GM12878 (cell line): Measurements from ENCODE around the gene IRX1. TPM values are rescaled to one million over a fixed set of nuclear protein-coding genes. Genes with fewer than 3 reads are reported as not detected.

Experiments used
- ATAC-seq: fragments of 200-7000 bp; cut with Tn5 transposase; 3 replicates; pipeline ENCODE4 v1.9.1; 2020; ENCODE audit warnings: mild to moderate bottlenecking, moderate library complexity
- BruUV-seq: library from RNA; stranded (reverse); fragments of 400-500 nt; replicated peaks from 2 replicates; lab custom pipeline; 2021; lab: Mats Ljungman, UMichigan
- CTCF ChIA-PET: fragments of 300-600 bp; sonication (Branson Sonifier 250); formaldehyde crosslinking; extraction: SDS; loops from one replicate; lab custom pipeline; 2021; ENCODE audit warnings: inconsistent platforms; lab: Yijun Ruan, JAX
- POLR2A ChIA-PET: fragments of 350-600 bp; formaldehyde crosslinking; extraction: SDS; loops from one replicate; lab custom pipeline; 2021; ENCODE audit warnings: inconsistent platforms; lab: Charles Lee
- RAD21 ChIA-PET: fragments of 300-600 bp; sonication (Branson Sonifier 250); formaldehyde crosslinking; loops from one replicate; lab custom pipeline; 2023; ENCODE audit warnings: antibody characterized with exemption; ENCODE audit not compliant: unreplicated experiment; lab: Charles Lee
- SMC1A ChIA-PET: fragments of 300-600 bp; sonication (Branson Sonifier 250); formaldehyde crosslinking; loops from one replicate; lab custom pipeline; 2023; ENCODE audit not compliant: unreplicated experiment, uncharacterized antibody; lab: Charles Lee
- DNase-seq: peaks from one replicate; pipeline ENCODE4 v3.0.0-alpha.2; 2011; ENCODE audit warnings: low read depth, low spot score
- FAIRE-seq: peaks from 3 replicates; lab custom pipeline; 2011; peaks lifted over from hg19 to GRCh38; lab: Jason Lieb, UNC
- H2AFZ ChIP-seq: 2 replicates; pipeline ENCODE4 v1.6.0; 2011; ENCODE audit warnings: low read depth, low read length, control low read depth; ENCODE audit not compliant: control insufficient read depth
- H3K27ac ChIP-seq: 2 replicates; pipeline ENCODE4 v1.5.1; 2011; ENCODE audit warnings: control low read depth; ENCODE audit not compliant: control insufficient read depth, insufficient read depth
- H3K27me3 ChIP-seq, 2 experiments: replicated peaks in 1 of 2; 2 replicates each; pipeline versions ENCODE4 v1.6.0 to v1.6.1; 2011; ENCODE audit warnings: low read length in 1 of 2; ENCODE audit not compliant: control insufficient read depth in 2 of 2, insufficient read depth in 2 of 2
- H3K36me3 ChIP-seq, 2 experiments: 2 replicates each; pipeline ENCODE4 v1.5.1; 2011; ENCODE audit warnings: low read length in 1 of 2; ENCODE audit not compliant: control insufficient read depth in 2 of 2, insufficient read depth in 2 of 2
- H3K4me1 ChIP-seq: 2 replicates; pipeline ENCODE4 v1.6.1; 2011; ENCODE audit warnings: mild to moderate bottlenecking, low read length, moderate library complexity, mixed read lengths; ENCODE audit not compliant: control insufficient read depth, insufficient read depth
- H3K4me2 ChIP-seq: 2 replicates; pipeline ENCODE4 v1.6.0; 2011; ENCODE audit warnings: control low read depth; ENCODE audit not compliant: control insufficient read depth, insufficient read depth
- H3K4me3 ChIP-seq: fragments of 200-600 bp; sonication (generic); 2 replicates; pipeline ENCODE4 v1.5.1; 2016
- H3K79me2 ChIP-seq: 2 replicates; pipeline ENCODE4 v1.6.0; 2011; ENCODE audit warnings: low read length; ENCODE audit not compliant: control insufficient read depth, insufficient read depth
- H3K9ac ChIP-seq: 2 replicates; pipeline ENCODE4 v1.8.0; 2011; ENCODE audit warnings: low read length, control low read depth, mixed read lengths; ENCODE audit not compliant: control insufficient read depth, insufficient read depth
- H3K9me3 ChIP-seq: replicated peaks from 3 replicates; pipeline ENCODE4 v1.5.1; 2011; ENCODE audit warnings: mild to moderate bottlenecking, low read length; ENCODE audit not compliant: control insufficient read depth, insufficient read depth
- H4K20me1 ChIP-seq: 2 replicates; pipeline ENCODE4 v1.6.0; 2011; ENCODE audit not compliant: control insufficient read depth, insufficient read depth
- CREB1 ChIP-seq: IDR thresholded peaks from 2 replicates; pipeline ENCODE4 v1.6.1; 2012; ENCODE audit warnings: low read depth, mild to moderate bottlenecking, inconsistent platforms
- ELK1 ChIP-seq: IDR thresholded peaks from 2 replicates; pipeline ENCODE4 v1.6.1; 2012; ENCODE audit warnings: low read depth, low read length, improper control_type of control experiment
- RBBP5 ChIP-seq: fragments of 200-600 bp; sonication (generic); conservative IDR thresholded peaks from 2 replicates; pipeline ENCODE4 v1.6.1; 2016
- RFX5 ChIP-seq: IDR thresholded peaks from 2 replicates; pipeline ENCODE4 v1.6.1; 2011; ENCODE audit warnings: low read depth, low read length, improper control_type of control experiment
- SIN3A ChIP-seq: IDR thresholded peaks from 2 replicates; pipeline ENCODE4 v1.6.1; 2012; ENCODE audit warnings: low read depth, low read length, improper control_type of control experiment
- STAT3 ChIP-seq: IDR thresholded peaks from 2 replicates; pipeline ENCODE4 v1.6.1; 2011; ENCODE audit warnings: low read depth, low read length, improper control_type of control experiment
- WGBS: methylation state at CpG from one replicate; pipeline ENCODE4 v1.1.6; 2016; ENCODE audit warnings: low lambda C conversion rate; ENCODE audit not compliant: insufficient replicate concordance, insufficient coverage; ENCODE audit errors: missing lambda C conversion rate; 5-methylcytosine and 5-hydroxymethylcytosine counted together
- in situ Hi-C: fragments of 300-500 bp; cut with MboI; formaldehyde crosslinking; loops from 9 replicates; pipeline ENCODE4 v1.14.3; 2018; ENCODE audit warnings: mixed read lengths
- intact Hi-C: fragments of 100-400 bp; cut with micrococcal nuclease; formaldehyde crosslinking; loops from one replicate; pipeline ENCODE4 v1.14.2; 2022; ENCODE audit not compliant: unreplicated experiment
- polyA plus RNA-seq, 11 experiments: library from polyadenylated mRNA; depleted of rRNA in 4 of 11; unstranded in 6 of 11; stranded (reverse) in 5 of 11; fragments of >200 nt; fragmentation: Nextera tagmentation in 4 of 11; fragmentation: Illumina TruSeq in 1 of 11; extraction: Ambion mirVana in 4 of 11; extraction: Trizol in 1 of 11; gene quantifications; 1 replicate in 1 of 11; 2 replicates in 10 of 11; pipeline versions ENCODE4 v1.2.1 to v1.2.3, GENCODE V29; 2011 to 2016; ENCODE audit warnings: inconsistent platforms in 2 of 11, missing spikeins in 2 of 11, low read depth in 1 of 11
- total RNA-seq, 4 experiments: library from RNA; depleted of rRNA in 3 of 4; stranded (reverse); fragments of >200 nt in 3 of 4; fragmentation: Illumina TruSeq in 1 of 4; extraction: Trizol in 1 of 4; gene quantifications; 2 replicates each; pipeline versions ENCODE4 v1.2.1 to v1.2.3, GENCODE V29; 2013 to 2021

IRX1 gene
- total and polyA plus RNA-seq, 10 of the 15 experiments (the other 5 are each of a cell fraction or from before 2014, with no cell fraction given) = not detected

- RAD21 ChIA-PET = no interaction called here
These were observed 5.6 kb downstream of the IRX1 start for GRCh38 chr5:3601061-3601710.

GRCh38 chr5:3601911-3602782, 6.5 kb downstream of the IRX1 start:
- H3K79me2 ChIP-seq = no peaks in the 10 kb centered on the region
- H3K9me3 ChIP-seq = peaks cover 2% of the 10 kb centered on the region; the same call in 1 of the 3 replicates
- RAD21 ChIA-PET = no interaction called here
- POLR2A ChIA-PET = no interaction called here
- H3K27me3 ChIP-seq = no peaks in the 10 kb centered on the region
- SMC1A ChIA-PET = no interaction called here
- no peaks in the 10 kb centered on the region for H3K4me1 ChIP-seq
- WGBS = 75% methylated on average over 70 of the region's 73 CpGs
- H2AFZ ChIP-seq = no peak overlapping the region
- no peaks in the 10 kb centered on the region for H3K36me3 ChIP-seq
- in situ Hi-C loops = no loop called here
- BruUV-seq = no TSS peak
- H3K27ac ChIP-seq = no peak overlapping the region
- H4K20me1 ChIP-seq = no peaks in the 10 kb centered on the region
- H3K4me2 ChIP-seq = no peak overlapping the region
- TF ChIP-seq RFX5 (no peak), CREB1 (no peak), RBBP5 (no peak), ELK1 (no peak), SIN3A (no peak)
- TF ChIP-seq, all 136 proteins: peak for 0
- ATAC-seq (no peak), FAIRE-seq (no peak), DNase-seq (no peak)
- Histone ChIP-seq H3K4me3 (no peak overlapping the region), H3K9ac (no peak overlapping the region)
- intact Hi-C loops = no loop called here
- CTCF ChIA-PET = no interaction called here

More at GRCh38 chr5:3601061-3601710, 5.6 kb downstream of the IRX1 start:
- DNase-seq = no peak
- FAIRE-seq = no peak
- H3K27ac ChIP-seq = no peak overlapping the region
- no peak overlapping the region for H3K4me3 ChIP-seq
- H3K4me1 ChIP-seq = no peaks in the 10 kb centered on the region
- H3K9me3 ChIP-seq = peaks cover 2% of the 10 kb centered on the region; the same call in 1 of the 3 replicates
- no peak overlapping the region for H2AFZ ChIP-seq
- H3K79me2 ChIP-seq = no peaks in the 10 kb centered on the region
- ChIA-PET CTCF (no interaction called here), POLR2A (no interaction called here), SMC1A (no interaction called here)
- in situ Hi-C loops = no loop called here
- H3K36me3 ChIP-seq = no peaks in the 10 kb centered on the region
- H3K4me2 ChIP-seq = no peak overlapping the region
- WGBS = 62% methylated on average over 15 of the region's 23 CpGs
- H3K27me3 ChIP-seq = no peaks in the 10 kb centered on the region
- intact Hi-C loops = no loop called here
- no peak overlapping the region for H3K9ac ChIP-seq
- ATAC-seq = no peak
- BruUV-seq = no TSS peak
- TF ChIP-seq STAT3 = no peak
- no peaks in the 10 kb centered on the region for H4K20me1 ChIP-seq
